Measurements from ENCODE around the gene ZNF738. TPM values are rescaled to one million over a fixed set of nuclear protein-coding genes. Genes with fewer than 3 reads are reported as not detected.
A peak's percentile ranks its signal among the peaks of the same experiment; 100 is the strongest.
"Not testable (repeated sequence)": the region's sequence is repeated elsewhere in the genome, so short reads cannot be mapped to it uniquely, and the experiment has no call there.

ZNF738 gene
- 43.7 and 49.3 TPM in 2 replicates for total RNA-seq (2014; rRNA removed; shearing (Covaris generic); ENCODE audit: low replicate concordance)

GRCh38 chr19:21358768-21359451 is at the start of gene ZNF738:
Gene ZNF738, plus strand, starts transcription at chr19:21359000. Its CDS starts 141 bp downstream, at chr19:21359141.
- peaks cover 44% of the 10 kb centered on the region for H3K79me2 ChIP-seq (ENCODE audit: low read length)
- peak; percentile 98 for DNase-seq
- peaks cover 4% of the 10 kb centered on the region; the same call in 1 of the 2 replicates for H3K4me1 ChIP-seq (ENCODE audit: low read length)
- H3K4me3 ChIP-seq (ENCODE audit: low read length), result peak within 1 kb of the TSS; percentile 98
- peak within 1 kb of the TSS; percentile 75 for H3K27ac ChIP-seq (ENCODE audit: low read length)
- no peaks in the 10 kb centered on the region for H3K9me2 ChIP-seq (replicated peaks; ENCODE audit: insufficient read depth, low read length)
- H4K20me1 ChIP-seq (ENCODE audit: insufficient read depth, low read depth, low read length), result no peaks in the 10 kb centered on the region
- peak within 1 kb of the TSS; percentile 72; the same call in 1 of the 2 replicates for H2AFZ ChIP-seq (ENCODE audit: low read length)
- peaks cover 37% of the 10 kb centered on the region for H3K36me3 ChIP-seq (ENCODE audit: insufficient read depth, low read length)
- H3K4me2 ChIP-seq (ENCODE audit: low read depth, low read length, poor library complexity, severe bottlenecking), result peak within 1 kb of the TSS; percentile 93
- H3K9ac ChIP-seq (ENCODE audit: low read length), result peak within 1 kb of the TSS; percentile 98
- H3K9me3 ChIP-seq (ENCODE audit: low read length), result peaks cover 9% of the 10 kb centered on the region
- H3K27me3 ChIP-seq (ENCODE audit: low read length), result no peaks in the 10 kb centered on the region

DNA sequence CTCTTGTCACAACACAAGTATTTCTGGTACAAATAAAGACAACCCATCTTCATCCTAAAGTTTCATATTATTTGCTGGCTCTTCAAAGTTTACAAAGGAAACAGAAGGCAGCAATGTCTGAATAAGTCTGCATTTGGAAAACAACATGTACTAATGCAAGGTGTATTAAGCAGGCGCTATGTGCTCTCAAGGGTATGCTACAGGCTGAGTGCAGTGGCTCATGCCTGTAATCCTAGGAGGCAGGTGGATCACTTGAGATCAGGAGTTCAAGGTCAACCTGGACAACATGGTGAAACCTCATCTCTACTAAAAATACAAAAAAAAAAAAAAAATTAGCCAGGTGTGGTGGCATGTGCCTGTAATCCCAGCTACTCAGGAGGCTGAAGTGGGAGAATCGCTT is 46.0 kb upstream of the ZNF738 start:
- not testable (repeated sequence) for DNase-seq; H3K9me2 ChIP-seq (replicated peaks; ENCODE audit: insufficient read depth, low read length); H3K4me2 ChIP-seq (ENCODE audit: low read depth, low read length, poor library complexity, severe bottlenecking); H3K27ac ChIP-seq (ENCODE audit: low read length); H3K9me3 ChIP-seq (ENCODE audit: low read length); H4K20me1 ChIP-seq (ENCODE audit: insufficient read depth, low read depth, low read length); H2AFZ ChIP-seq (ENCODE audit: low read length); H3K4me3 ChIP-seq (ENCODE audit: low read length); H3K9ac ChIP-seq (ENCODE audit: low read length); H3K4me1 ChIP-seq (ENCODE audit: low read length); H3K27me3 ChIP-seq (ENCODE audit: low read length)
- Histone ChIP-seq H3K79me2 (ENCODE audit: low read length) (peaks cover 78% of the 10 kb centered on the region), H3K36me3 (ENCODE audit: insufficient read depth, low read length) (peaks cover 51% of the 10 kb centered on the region)

GRCh38 chr19:21314676-21315075 is 44.1 kb upstream of the ZNF738 start:
- no peaks in the 10 kb centered on the region for H3K9me2 ChIP-seq (replicated peaks; ENCODE audit: insufficient read depth, low read length)
- H3K27ac ChIP-seq (ENCODE audit: low read length), result no peak overlapping the region
- no peaks in the 10 kb centered on the region for H3K4me1 ChIP-seq (ENCODE audit: low read length)
- no peak overlapping the region for H3K4me2 ChIP-seq (ENCODE audit: low read depth, low read length, poor library complexity, severe bottlenecking)
- no peak overlapping the region for H3K9ac ChIP-seq (ENCODE audit: low read length)
- H3K79me2 ChIP-seq (ENCODE audit: low read length), result peaks cover 87% of the 10 kb centered on the region
- no peaks in the 10 kb centered on the region for H3K9me3 ChIP-seq (ENCODE audit: low read length)
- DNase-seq, result no peak
- no peak overlapping the region for H3K4me3 ChIP-seq (ENCODE audit: low read length)
- H2AFZ ChIP-seq (ENCODE audit: low read length), result no peak overlapping the region
- H4K20me1 ChIP-seq (ENCODE audit: insufficient read depth, low read depth, low read length), result no peaks in the 10 kb centered on the region
- peaks cover 52% of the 10 kb centered on the region for H3K36me3 ChIP-seq (ENCODE audit: insufficient read depth, low read length)
- H3K27me3 ChIP-seq (ENCODE audit: low read length), result no peaks in the 10 kb centered on the region

DNA sequence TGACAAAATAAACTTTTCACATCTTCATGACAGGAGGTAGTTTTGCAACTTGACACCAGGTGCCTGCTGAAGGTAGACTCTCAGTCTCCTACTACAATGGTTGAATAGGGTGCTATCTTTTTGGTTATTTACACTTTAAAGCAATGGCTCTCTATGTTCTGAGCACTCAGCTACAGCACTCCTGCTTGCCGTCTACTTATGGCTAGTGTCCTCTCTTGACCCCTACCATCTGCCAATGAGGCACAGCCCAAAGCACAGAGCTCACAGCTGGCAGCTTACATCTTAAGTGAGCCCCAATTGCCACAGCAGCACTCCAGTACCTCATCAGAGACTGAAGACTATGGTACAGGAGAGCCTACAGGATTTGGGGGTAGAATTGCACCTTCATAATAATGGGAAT is 41.0 kb upstream of the ZNF738 start:
- Histone ChIP-seq H3K27ac (ENCODE audit: low read length) (no peak overlapping the region), H3K4me2 (ENCODE audit: low read depth, low read length, poor library complexity, severe bottlenecking) (no peak overlapping the region), H3K9me2 (replicated peaks; ENCODE audit: insufficient read depth, low read length) (no peaks in the 10 kb centered on the region), H3K4me1 (ENCODE audit: low read length) (no peaks in the 10 kb centered on the region), H4K20me1 (ENCODE audit: insufficient read depth, low read depth, low read length) (no peaks in the 10 kb centered on the region), H3K27me3 (ENCODE audit: low read length) (no peaks in the 10 kb centered on the region), H2AFZ (ENCODE audit: low read length) (no peak overlapping the region), H3K36me3 (ENCODE audit: insufficient read depth, low read length) (peaks cover 44% of the 10 kb centered on the region), H3K79me2 (ENCODE audit: low read length) (peaks cover 94% of the 10 kb centered on the region), H3K9ac (ENCODE audit: low read length) (no peak overlapping the region), H3K4me3 (ENCODE audit: low read length) (no peak overlapping the region), H3K9me3 (ENCODE audit: low read length) (peaks cover 7% of the 10 kb centered on the region)
- DNase-seq, result no peak

GRCh38 chr19:21321134-21321533 is 37.7 kb upstream of the ZNF738 start:
- no peaks in the 10 kb centered on the region for H3K27me3 ChIP-seq (ENCODE audit: low read length)
- H3K4me3 ChIP-seq (ENCODE audit: low read length), result no peak overlapping the region
- H3K4me1 ChIP-seq (ENCODE audit: low read length), result no peaks in the 10 kb centered on the region
- H3K9me3 ChIP-seq (ENCODE audit: low read length), result peaks cover 18% of the 10 kb centered on the region
- peaks cover 68% of the 10 kb centered on the region for H3K36me3 ChIP-seq (ENCODE audit: insufficient read depth, low read length)
- no peaks in the 10 kb centered on the region for H3K9me2 ChIP-seq (replicated peaks; ENCODE audit: insufficient read depth, low read length)
- no peak overlapping the region for H3K27ac ChIP-seq (ENCODE audit: low read length)
- peaks cover 96% of the 10 kb centered on the region for H3K79me2 ChIP-seq (ENCODE audit: low read length)
- no peaks in the 10 kb centered on the region for H4K20me1 ChIP-seq (ENCODE audit: insufficient read depth, low read depth, low read length)
- H2AFZ ChIP-seq (ENCODE audit: low read length), result no peak overlapping the region
- DNase-seq, result no peak
- H3K9ac ChIP-seq (ENCODE audit: low read length), result no peak overlapping the region
- no peak overlapping the region for H3K4me2 ChIP-seq (ENCODE audit: low read depth, low read length, poor library complexity, severe bottlenecking)

DNA sequence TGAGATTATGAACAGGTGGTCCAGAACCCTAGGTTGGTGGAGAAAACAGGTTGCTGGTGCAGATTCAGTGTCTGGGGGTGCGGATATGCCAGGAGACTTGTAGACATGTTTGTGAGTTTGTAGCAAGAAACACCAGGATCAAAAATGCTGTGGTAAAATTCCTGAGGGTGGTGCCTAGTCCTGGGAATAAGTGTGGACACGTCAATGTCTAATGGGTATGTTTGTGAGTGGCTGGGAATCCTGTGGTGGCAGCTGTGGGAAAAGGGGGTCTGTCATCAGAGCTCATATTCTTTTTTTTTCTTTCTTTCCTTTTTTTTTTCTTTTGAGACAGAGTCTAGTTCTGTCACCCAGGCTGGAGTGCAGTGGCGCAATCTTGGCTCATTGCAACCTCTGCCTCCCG is 36.8 kb upstream of the ZNF738 start:
- Histone ChIP-seq H3K9me2 (replicated peaks; ENCODE audit: insufficient read depth, low read length) (no peaks in the 10 kb centered on the region), H3K4me3 (ENCODE audit: low read length) (no peak overlapping the region), H3K36me3 (ENCODE audit: insufficient read depth, low read length) (peaks cover 74% of the 10 kb centered on the region), H3K27me3 (ENCODE audit: low read length) (no peaks in the 10 kb centered on the region), H3K79me2 (ENCODE audit: low read length) (peaks cover 99% of the 10 kb centered on the region), H3K4me2 (ENCODE audit: low read depth, low read length, poor library complexity, severe bottlenecking) (no peak overlapping the region), H4K20me1 (ENCODE audit: insufficient read depth, low read depth, low read length) (no peaks in the 10 kb centered on the region), H2AFZ (ENCODE audit: low read length) (no peak overlapping the region), H3K4me1 (ENCODE audit: low read length) (no peaks in the 10 kb centered on the region), H3K27ac (ENCODE audit: low read length) (no peak overlapping the region), H3K9me3 (ENCODE audit: low read length) (peaks cover 22% of the 10 kb centered on the region), H3K9ac (ENCODE audit: low read length) (no peak overlapping the region)
- DNase-seq, result no peak

DNA sequence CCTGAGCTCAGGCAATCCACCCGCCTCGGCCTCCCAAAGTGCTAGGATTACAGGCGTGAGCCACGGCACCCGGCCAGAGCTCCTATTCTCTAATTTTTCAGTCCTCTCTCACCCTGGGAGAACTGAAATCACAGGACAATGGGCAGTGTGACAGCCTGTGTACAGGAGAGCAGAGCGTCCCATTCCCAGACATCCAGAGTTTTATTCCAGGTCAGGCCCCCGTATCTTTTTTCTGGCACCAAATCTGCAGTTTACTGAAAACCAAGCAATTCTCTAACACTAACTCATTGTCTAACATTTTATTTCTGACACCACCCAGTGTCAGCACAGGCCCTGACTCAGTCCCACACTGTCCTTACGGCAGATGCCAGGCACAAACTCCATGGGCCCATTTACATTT is 36.3 kb upstream of the ZNF738 start:
- H3K36me3 ChIP-seq (ENCODE audit: insufficient read depth, low read length), result peaks cover 72% of the 10 kb centered on the region
- H2AFZ ChIP-seq (ENCODE audit: low read length), result no peak overlapping the region
- no peak for DNase-seq
- no peaks in the 10 kb centered on the region for H3K27me3 ChIP-seq (ENCODE audit: low read length)
- H3K4me2 ChIP-seq (ENCODE audit: low read depth, low read length, poor library complexity, severe bottlenecking), result no peak overlapping the region
- H4K20me1 ChIP-seq (ENCODE audit: insufficient read depth, low read depth, low read length), result no peaks in the 10 kb centered on the region
- peaks cover 98% of the 10 kb centered on the region for H3K79me2 ChIP-seq (ENCODE audit: low read length)
- H3K9me2 ChIP-seq (replicated peaks; ENCODE audit: insufficient read depth, low read length), result no peaks in the 10 kb centered on the region
- H3K9ac ChIP-seq (ENCODE audit: low read length), result no peak overlapping the region
- no peak overlapping the region for H3K4me3 ChIP-seq (ENCODE audit: low read length)
- no peak overlapping the region for H3K27ac ChIP-seq (ENCODE audit: low read length)
- peaks cover 22% of the 10 kb centered on the region for H3K9me3 ChIP-seq (ENCODE audit: low read length)
- H3K4me1 ChIP-seq (ENCODE audit: low read length), result no peaks in the 10 kb centered on the region

- Histone ChIP-seq H3K4me3 (ENCODE audit: low read length) (no peak overlapping the region), H3K27me3 (ENCODE audit: low read length) (no peaks in the 10 kb centered on the region), H3K36me3 (ENCODE audit: insufficient read depth, low read length) (peaks cover 74% of the 10 kb centered on the region), H3K4me2 (ENCODE audit: low read depth, low read length, poor library complexity, severe bottlenecking) (no peak overlapping the region), H3K9me2 (replicated peaks; ENCODE audit: insufficient read depth, low read length) (no peaks in the 10 kb centered on the region), H3K9ac (ENCODE audit: low read length) (no peak overlapping the region), H4K20me1 (ENCODE audit: insufficient read depth, low read depth, low read length) (no peaks in the 10 kb centered on the region), H2AFZ (ENCODE audit: low read length) (no peak overlapping the region), H3K27ac (ENCODE audit: low read length) (no peak overlapping the region), H3K4me1 (ENCODE audit: low read length) (peaks cover 4% of the 10 kb centered on the region), H3K79me2 (ENCODE audit: low read length) (peaks cover 98% of the 10 kb centered on the region), H3K9me3 (ENCODE audit: low read length) (peaks cover 22% of the 10 kb centered on the region)
- no peak for DNase-seq
Observed at GRCh38 chr19:21323000-21323399, 35.8 kb upstream of the ZNF738 start.

Measured in Karpas-422 (cell line).